Kidney epithelial cell (primary cell): Measurements from ENCODE around the gene ERVK3-1. TPM values are rescaled to one million over a fixed set of nuclear protein-coding genes. Genes with fewer than 3 reads are reported as not detected.

ENCODE experiments used
- DNase-seq: peaks from one replicate; pipeline ENCODE4 v3.0.0-alpha.2; 2010; ENCODE audit warnings: low read depth
- H3K27me3 ChIP-seq: 2 replicates; pipeline ENCODE4 v1.6.0; 2011; ENCODE audit warnings: low read length; ENCODE audit not compliant: control insufficient read depth, insufficient read depth
- H3K36me3 ChIP-seq: 2 replicates; pipeline ENCODE4 v1.5.1; 2011; ENCODE audit warnings: low read length; ENCODE audit not compliant: control insufficient read depth, insufficient read depth
- H3K4me3 ChIP-seq: 2 replicates; pipeline ENCODE4 v1.5.1; 2011; ENCODE audit warnings: low read depth, mild to moderate bottlenecking, control low read depth, low read length
- CTCF ChIP-seq: IDR thresholded peaks from 2 replicates; pipeline ENCODE4 v1.5.1; 2011; ENCODE audit warnings: mild to moderate bottlenecking, moderate library complexity, low read length, control low read depth, inconsistent platforms; ENCODE audit not compliant: insufficient read depth, poor library complexity, severe bottlenecking
- total RNA-seq: library from RNA; depleted of rRNA; stranded (reverse); fragments of >200 nt; gene quantifications from 2 replicates; pipeline ENCODE4 v1.2.3, GENCODE V29; 2015

The ERVK3-1 gene
- total RNA-seq, 1 donor from 2014 or later = 48.3 TPM

- TF ChIP-seq CTCF = no peak
- H3K36me3 ChIP-seq = no peaks in the 10 kb centered on the region
Observed at GRCh38 chr19:58268344-58268743, 36.8 kb upstream of the ERVK3-1 start.

GRCh38 chr19:58274771-58275201 is 30.4 kb upstream of the ERVK3-1 start:
- H3K27me3 ChIP-seq = no peaks in the 10 kb centered on the region
- H3K4me3 ChIP-seq = no peak overlapping the region
- no peak for DNase-seq
- TF ChIP-seq CTCF = no peak
- H3K36me3 ChIP-seq = no peaks in the 10 kb centered on the region

More at GRCh38 chr19:58268344-58268743, 36.8 kb upstream of the ERVK3-1 start:
- no peaks in the 10 kb centered on the region for H3K27me3 ChIP-seq
- no peak for DNase-seq
- no peak overlapping the region for H3K4me3 ChIP-seq

GRCh38 chr19:58275564-58275963 is 29.6 kb upstream of the ERVK3-1 start:
- DNase-seq = no peak
- TF ChIP-seq CTCF = no peak
- H3K36me3 ChIP-seq = no peaks in the 10 kb centered on the region
- no peaks in the 10 kb centered on the region for H3K27me3 ChIP-seq
- no peak overlapping the region for H3K4me3 ChIP-seq

- DNase-seq = no peak
- no peaks in the 10 kb centered on the region for H3K27me3 ChIP-seq
- TF ChIP-seq CTCF = no peak
- H3K36me3 ChIP-seq = no peaks in the 10 kb centered on the region
- H3K4me3 ChIP-seq = no peak overlapping the region
Observed at GRCh38 chr19:58277197-58277596, 28.0 kb upstream of the ERVK3-1 start.

- TF ChIP-seq CTCF = no peak
- Histone ChIP-seq H3K4me3 (peak overlapping the region; percentile 74), H3K27me3 (no peaks in the 10 kb centered on the region), H3K36me3 (no peaks in the 10 kb centered on the region)
- DNase-seq = no peak
Observed at GRCh38 chr19:58277748-58278540, 27.2 kb upstream of the ERVK3-1 start.
